ENCODE results near the gene FAM234B. TPM values are rescaled to one million over a fixed set of nuclear protein-coding genes. Genes with fewer than 3 reads are reported as not detected.

The FAM234B gene
- total RNA-seq, 1 experiment from 2014 or later: 20.8 TPM

DNA sequence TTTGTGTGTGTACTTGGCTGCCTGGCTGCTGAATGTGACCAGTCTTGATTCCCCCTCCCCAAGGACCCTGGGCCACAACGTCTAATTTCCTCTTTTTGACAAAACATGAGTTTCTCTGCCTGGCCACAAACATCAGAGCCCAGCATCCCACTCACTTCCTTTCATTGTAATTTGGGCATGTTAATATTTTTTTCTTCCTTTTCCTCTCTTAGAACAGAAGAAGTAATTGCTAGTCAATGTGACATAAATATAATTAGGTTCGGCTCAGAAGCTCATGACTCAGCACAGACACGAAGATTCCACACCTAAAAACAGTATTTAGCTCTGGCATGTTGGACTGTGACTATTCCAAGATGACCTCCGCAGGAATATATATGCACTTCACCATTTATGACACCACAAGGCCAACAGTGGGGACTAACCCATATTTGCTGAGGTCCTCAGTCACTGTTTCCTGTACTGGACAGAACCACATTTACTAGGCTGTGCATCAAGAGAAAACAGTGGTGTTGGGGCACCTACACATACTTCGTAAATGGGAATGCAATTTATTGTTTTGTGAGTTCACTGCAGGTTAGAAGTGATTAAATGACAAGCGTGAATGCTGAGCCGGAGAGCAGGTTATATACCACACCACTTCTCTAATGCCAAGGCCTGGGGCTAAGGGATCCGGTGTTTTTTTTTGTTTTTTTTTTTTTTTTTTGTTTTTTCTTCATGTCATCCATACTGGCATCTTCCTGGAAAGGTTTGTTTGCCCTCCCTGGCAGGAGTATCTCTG lies 55.1 kb downstream of the FAM234B start:
- no CpG with 5 or more reads among the region's 8 CpGs for WGBS (ENCODE audit: extremely low coverage, insufficient read length, low lambda C conversion rate)
- H3K9me3 ChIP-seq (ENCODE audit: control insufficient read depth, low read depth, low read length): no peaks in the 10 kb centered on the region
- H3K79me2 ChIP-seq (ENCODE audit: insufficient read depth, low read length): no peaks in the 10 kb centered on the region
- H2BK20ac ChIP-seq (ENCODE audit: low read depth, low read length, poor library complexity, severe bottlenecking): no peak overlapping the region
- Mint-ChIP-seq H3K36me3 (ENCODE audit: insufficient read depth in 1 of 3, low read depth in 3 of 3) (no peaks in the 10 kb centered on the region; a peak in 1 of 7 replicates), H3K4me3 (no peak overlapping the region; a peak in 1 of 5 replicates), H3K9me3 (no peaks in the 10 kb centered on the region), H3K4me1 (peaks cover 36 to 40% of the 10 kb centered on the region in 2 experiments), H3K27ac (no peak overlapping the region), H3K27me3 (ENCODE audit: low read depth) (peaks cover 6% of the 10 kb centered on the region)
- no peak overlapping the region for H2BK15ac ChIP-seq (ENCODE audit: low read depth, low read length)
- no peak overlapping the region for H3K27ac ChIP-seq (ENCODE audit: insufficient read length, low read depth, low read length)
- H3K23ac ChIP-seq (ENCODE audit: insufficient read length, low read depth, low read length): no peak overlapping the region
- no peak overlapping the region for H2BK12ac ChIP-seq (ENCODE audit: insufficient read length, low read depth, low read length)
- no peak for DNase-seq
- H3K56ac ChIP-seq (ENCODE audit: insufficient read length, low read depth, low read length): no peak overlapping the region
- H4K5ac ChIP-seq (ENCODE audit: insufficient read length, low read depth, low read length): no peak overlapping the region
- H3K27me3 ChIP-seq (ENCODE audit: insufficient read depth, low read length): no peaks in the 10 kb centered on the region
- H4K8ac ChIP-seq (replicated peaks; ENCODE audit: insufficient read length, low read depth, low read length): no peak overlapping the region
- H4K91ac ChIP-seq (ENCODE audit: insufficient read length, low read depth, low read length): no peak overlapping the region
- TF ChIP-seq, protein P1, sequence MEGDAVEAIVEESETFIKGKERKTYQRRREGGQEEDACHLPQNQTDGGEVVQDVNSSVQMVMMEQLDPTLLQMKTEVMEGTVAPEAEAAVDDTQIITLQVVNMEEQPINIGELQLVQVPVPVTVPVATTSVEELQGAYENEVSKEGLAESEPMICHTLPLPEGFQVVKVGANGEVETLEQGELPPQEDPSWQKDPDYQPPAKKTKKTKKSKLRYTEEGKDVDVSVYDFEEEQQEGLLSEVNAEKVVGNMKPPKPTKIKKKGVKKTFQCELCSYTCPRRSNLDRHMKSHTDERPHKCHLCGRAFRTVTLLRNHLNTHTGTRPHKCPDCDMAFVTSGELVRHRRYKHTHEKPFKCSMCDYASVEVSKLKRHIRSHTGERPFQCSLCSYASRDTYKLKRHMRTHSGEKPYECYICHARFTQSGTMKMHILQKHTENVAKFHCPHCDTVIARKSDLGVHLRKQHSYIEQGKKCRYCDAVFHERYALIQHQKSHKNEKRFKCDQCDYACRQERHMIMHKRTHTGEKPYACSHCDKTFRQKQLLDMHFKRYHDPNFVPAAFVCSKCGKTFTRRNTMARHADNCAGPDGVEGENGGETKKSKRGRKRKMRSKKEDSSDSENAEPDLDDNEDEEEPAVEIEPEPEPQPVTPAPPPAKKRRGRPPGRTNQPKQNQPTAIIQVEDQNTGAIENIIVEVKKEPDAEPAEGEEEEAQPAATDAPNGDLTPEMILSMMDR (conservative IDR thresholded peaks at IDR 0.05): no peak
- no peaks in the 10 kb centered on the region for H4K20me1 ChIP-seq (ENCODE audit: control insufficient read depth, insufficient read depth, insufficient read length)
- peaks cover 11% of the 10 kb centered on the region for H3K23me2 ChIP-seq (ENCODE audit: insufficient read length, low read depth, low read length, poor library complexity, severe bottlenecking)
- no peak overlapping the region for H3K14ac ChIP-seq (ENCODE audit: insufficient read depth, low read length)
- no peak overlapping the region for H3K4me2 ChIP-seq (ENCODE audit: insufficient read depth, insufficient read length, low read length)
- H3K9ac ChIP-seq (ENCODE audit: extremely low read depth, insufficient read length, low read length): no peak overlapping the region
- no peaks in the 10 kb centered on the region for H3K79me1 ChIP-seq (ENCODE audit: insufficient read depth, low read depth, low read length, poor library complexity, severe bottlenecking)
- no peak overlapping the region for H2AFZ ChIP-seq (ENCODE audit: low read length)
- peaks cover 9% of the 10 kb centered on the region; the same call in 1 of the 2 replicates for H3K4me1 ChIP-seq (ENCODE audit: insufficient read depth, low read length)
- no peak overlapping the region for H3T11ph ChIP-seq (ENCODE audit: low read length)
- no peak overlapping the region for H2AK5ac ChIP-seq (ENCODE audit: insufficient read length, low read length)
- no peak overlapping the region for H2BK5ac ChIP-seq (ENCODE audit: insufficient read length, low read length)
- H3K18ac ChIP-seq (ENCODE audit: insufficient read length, low read depth, low read length): no peak overlapping the region
- H3K4ac ChIP-seq (ENCODE audit: low read depth, low read length): no peak overlapping the region
- no peak overlapping the region for H2BK120ac ChIP-seq (ENCODE audit: low read depth, low read length, poor library complexity, severe bottlenecking)
